GM18861 (cell line): Measurements from ENCODE around the gene ZNRF4.
"Not testable (repeated sequence)": the region's sequence is repeated elsewhere in the genome, so short reads cannot be mapped to it uniquely, and the experiment has no call there.

Experiments
- ATAC-seq: cut with Tn5 transposase; IDR thresholded peaks from one replicate; pipeline ENCODE4 v1.9.1; 2021; ENCODE audit not compliant: unreplicated experiment

Gene ZNRF4

GRCh38 chr19:5455367-5456129 lies at the start of gene ZNRF4:
Gene ZNRF4 (plus strand): TSS chr19:5455417. CDS start chr19:5455492, 75 bp downstream.
- ATAC-seq: no peak

DNA sequence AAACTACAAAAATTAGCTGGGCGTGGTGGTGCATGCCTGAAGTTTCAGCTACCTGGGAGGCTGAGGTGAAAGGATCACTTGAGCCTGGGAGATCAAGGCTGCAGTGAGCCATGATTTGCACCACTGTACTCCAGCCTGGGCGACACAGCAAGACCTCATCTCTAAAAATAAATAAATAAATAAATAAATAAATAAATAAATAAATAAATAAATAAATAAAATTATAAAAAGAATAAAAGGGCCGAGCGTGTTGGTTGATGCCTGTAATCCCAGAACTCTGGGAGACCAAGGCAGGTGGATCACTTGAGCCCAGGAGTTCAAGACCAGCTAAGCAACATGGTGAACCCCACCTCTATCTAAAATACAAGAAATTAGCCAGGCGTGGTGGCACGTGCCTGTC lies 49.0 kb upstream of the ZNRF4 start:
- not testable (repeated sequence) for ATAC-seq

- no peak for ATAC-seq
Measured at GRCh38 chr19:5406816-5407215, 48.4 kb upstream of the ZNRF4 start.

DNA sequence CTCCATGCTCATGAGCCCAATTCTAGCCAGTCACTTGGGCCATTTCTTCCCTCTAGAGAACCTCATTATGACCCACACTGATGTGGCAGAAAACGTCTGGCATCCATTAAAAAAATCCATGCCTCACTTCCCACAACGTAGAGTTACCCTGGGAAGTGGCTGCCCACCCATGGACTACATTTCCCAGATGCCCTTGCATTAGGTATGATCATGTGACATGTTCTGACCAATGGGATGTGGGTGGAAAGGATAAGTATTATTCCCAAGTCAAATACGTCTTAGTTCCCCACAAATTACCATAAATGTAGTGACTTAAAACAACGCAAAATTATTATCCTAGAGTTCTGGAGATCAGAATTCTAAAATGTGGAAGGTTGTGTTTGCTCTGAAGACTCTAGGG lies 47.9 kb upstream of the ZNRF4 start:
- ATAC-seq: no peak

DNA sequence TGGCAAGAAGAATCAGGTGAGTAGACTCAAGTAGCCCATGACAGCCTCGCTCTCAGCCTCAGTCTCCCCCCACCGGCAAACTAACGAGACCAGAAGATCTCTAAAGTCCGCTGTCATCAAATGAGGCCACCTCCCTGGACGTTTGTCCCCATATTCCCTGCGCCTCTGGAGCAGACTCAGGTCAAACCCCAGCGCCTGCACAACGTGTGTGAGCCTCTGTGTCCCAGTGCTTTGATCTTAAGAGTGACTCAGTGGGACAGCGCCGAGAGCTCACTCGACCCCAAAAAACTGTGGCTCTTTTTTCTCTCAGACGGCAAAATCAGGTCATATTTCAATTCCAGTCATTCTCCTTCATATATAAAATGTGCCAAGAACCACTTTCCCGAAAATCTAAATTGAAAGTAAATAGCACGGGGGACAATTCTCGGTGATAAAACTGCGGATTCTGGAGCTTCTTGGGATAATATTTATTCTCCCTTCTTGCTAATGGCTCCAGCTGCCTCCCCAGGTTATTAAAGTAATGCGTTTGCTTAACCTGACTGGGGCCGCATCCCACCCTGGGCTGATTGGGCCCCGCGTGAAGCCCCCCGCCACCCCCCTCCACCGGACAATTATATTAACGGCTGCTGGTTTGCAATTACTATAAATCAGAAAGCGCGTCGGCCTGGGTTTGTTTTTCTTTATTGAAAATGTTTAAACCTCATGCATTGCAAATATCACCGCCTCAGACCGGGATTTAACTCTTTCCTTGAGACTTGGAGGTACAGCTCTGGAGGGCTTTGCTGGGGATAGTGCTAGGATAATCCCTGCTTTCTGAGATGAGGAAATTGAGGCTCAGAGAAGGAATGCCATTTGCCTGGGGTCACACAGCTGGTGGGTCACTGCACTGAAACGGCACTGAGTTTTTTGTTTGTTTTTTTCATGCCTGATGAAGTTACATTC lies 37.5 kb upstream of the ZNRF4 start:
- ATAC-seq: no peak

GRCh38 chr19:5418677-5419076 lies 36.5 kb upstream of the ZNRF4 start:
- no peak for ATAC-seq

- ATAC-seq: no peak
Measured at GRCh38 chr19:5420953-5421352, 34.3 kb upstream of the ZNRF4 start.

- ATAC-seq: no peak
Measured at GRCh38 chr19:5423567-5424125, 31.6 kb upstream of the ZNRF4 start.

- ATAC-seq: no peak
Measured at GRCh38 chr19:5424192-5424973, 30.8 kb upstream of the ZNRF4 start.

DNA sequence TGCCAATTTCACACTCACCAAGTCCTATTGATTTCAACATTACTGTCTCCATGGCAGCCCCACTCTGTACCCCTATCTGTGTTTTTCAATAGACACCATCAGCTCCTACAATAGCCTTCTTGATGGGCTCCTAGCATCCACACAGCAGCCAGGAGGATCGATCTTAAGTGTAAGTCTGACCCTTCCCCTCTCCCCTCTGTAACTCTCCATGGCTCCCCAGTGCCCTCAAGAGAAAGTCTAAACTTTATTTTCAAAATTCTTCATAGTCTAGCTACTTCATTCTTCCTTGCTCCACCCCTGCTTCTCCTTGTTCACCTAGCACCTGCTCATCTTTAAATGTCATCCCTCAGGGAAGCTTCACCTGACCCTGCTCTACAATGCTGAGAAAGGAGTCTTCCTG lies 30.0 kb upstream of the ZNRF4 start:
- no peak for ATAC-seq

- ATAC-seq: no peak
Measured at GRCh38 chr19:5430237-5430636, 25.0 kb upstream of the ZNRF4 start.

- no peak for ATAC-seq
Measured at GRCh38 chr19:5432687-5433086, 22.5 kb upstream of the ZNRF4 start.

DNA sequence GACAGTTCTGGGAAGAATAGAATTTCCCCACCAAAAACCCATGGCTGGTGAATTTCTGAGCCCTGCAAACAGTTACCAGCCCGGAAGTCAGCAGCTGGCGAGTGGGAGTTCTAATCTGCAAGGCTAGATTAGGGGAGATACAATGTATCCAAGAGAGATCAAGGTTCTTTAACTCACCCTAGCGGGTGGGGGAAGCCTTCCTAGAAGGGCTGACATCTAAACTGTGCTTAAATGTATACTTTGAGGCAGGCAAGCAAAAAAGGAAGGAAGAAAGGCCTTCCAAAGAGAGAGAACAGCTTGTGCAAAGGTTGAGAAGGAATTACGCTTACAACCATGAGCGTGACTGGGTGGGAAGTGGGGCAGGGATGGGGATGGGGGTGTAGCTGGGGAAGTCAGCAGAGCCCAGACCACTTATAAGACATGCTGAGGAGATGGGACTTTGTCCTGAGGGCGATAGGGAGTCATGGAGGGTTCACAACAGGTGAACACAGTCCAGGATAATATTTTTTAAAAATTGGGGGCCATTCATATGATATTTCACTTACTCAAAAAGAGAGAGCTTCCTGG lies 20.8 kb upstream of the ZNRF4 start:
- ATAC-seq: no peak

- ATAC-seq: no peak
Measured at GRCh38 chr19:5434970-5435641, 20.1 kb upstream of the ZNRF4 start.

DNA sequence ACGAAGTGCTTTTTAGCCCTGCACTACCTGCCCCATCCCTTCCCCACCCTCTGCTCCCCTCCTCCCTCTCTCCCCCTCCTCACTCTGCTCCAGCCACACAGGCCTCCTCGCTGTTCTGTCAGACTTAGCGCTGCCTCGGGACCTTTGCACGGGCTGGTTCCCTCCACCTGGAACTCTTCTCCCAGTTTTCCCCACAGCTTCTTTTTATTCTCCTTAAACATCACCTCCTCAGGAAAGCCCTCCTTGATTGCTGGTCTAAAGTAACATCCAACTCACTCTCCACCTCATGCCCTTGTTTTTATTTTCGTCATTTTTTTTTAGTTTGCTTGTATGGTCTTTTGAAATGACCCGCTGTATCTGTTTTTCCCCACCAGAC lies 19.6 kb upstream of the ZNRF4 start:
- no peak for ATAC-seq

DNA sequence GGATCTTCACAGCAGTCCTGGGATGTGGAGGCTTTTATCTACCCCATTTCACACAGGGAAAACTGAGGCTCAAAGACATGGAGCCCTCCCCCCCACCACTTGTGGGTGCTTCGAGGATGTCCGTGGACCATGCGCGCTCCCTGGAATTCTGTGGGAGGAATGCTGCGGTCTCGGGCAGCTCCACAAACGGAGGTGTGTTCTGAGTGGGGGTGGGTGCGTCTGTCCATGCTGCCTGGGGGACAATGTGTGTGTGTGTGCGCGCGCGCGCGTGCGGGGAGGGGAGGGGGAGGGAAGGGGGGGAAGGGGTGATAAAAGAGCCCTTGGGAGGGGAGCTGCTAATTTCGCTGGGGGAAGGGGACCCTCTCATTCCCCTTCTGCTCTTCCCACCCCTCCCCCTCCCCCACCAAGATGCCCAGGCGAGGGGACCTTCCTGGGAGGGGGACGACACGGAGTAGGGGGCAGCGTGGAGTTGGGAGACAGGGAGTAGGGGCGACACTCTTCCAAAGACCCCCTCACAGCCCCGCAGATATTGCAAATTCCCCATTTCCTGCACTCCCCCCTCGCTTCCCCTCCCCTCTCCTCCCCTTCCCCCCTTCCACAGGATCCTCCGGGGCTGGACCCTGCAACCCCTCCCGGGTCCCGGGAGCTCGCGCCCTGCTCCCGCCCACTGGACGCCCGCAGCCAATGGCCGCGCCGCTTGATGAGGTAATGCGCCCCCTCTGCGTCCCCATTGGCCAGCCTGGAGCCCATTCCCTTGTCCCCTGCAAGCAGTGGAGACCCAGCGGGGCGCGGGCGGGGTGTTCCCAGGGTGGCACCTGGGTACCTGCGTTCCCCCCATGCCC lies 18.9 kb upstream of the ZNRF4 start:
- ATAC-seq: no peak

DNA sequence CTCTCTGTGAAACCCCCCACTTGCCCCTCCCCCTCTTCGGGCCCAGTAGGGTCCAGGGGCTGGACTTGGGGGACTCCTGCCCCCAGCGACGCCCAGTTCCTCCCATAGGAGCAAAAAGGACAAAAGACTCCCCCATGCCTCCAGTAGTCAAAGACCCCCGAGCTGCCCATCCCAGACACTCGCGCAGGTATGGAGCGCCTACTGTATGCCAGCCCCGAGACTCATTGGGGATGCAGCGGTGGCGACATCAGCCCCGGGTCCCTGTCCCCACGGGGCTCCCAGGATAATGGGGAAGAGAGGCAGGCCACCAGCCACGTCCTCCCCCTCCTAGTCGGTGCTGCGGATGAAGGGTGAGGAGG lies 18.3 kb upstream of the ZNRF4 start:
- no peak for ATAC-seq

DNA sequence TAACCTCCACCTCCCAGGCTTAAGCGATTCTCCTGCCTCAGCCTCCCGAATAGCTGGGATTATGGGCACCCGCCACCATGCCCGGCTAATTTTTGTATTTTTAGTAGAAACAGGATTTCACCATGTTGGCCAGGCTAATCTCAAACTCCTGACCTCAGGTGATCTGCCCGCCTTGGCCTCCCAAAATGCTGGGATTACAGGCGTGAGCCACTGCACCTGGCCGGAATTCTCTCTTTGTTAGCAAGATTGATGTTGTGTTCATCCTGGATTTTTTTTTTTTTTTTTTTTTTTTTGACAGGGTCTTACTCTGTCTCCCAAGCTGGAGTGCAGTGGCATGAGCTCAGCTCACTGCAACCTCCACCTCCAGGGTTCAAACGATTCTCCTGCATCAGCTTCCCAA lies 16.5 kb upstream of the ZNRF4 start:
- ATAC-seq: not testable (repeated sequence)

- ATAC-seq: no peak
Measured at GRCh38 chr19:5439452-5439851, 15.8 kb upstream of the ZNRF4 start.
